Measurements from ENCODE around the gene FGFRL1. TPM values are rescaled to one million over a fixed set of nuclear protein-coding genes. Genes with fewer than 3 reads are reported as not detected.
A peak's percentile ranks its signal among the peaks of the same experiment; 100 is the strongest.

FGFRL1 gene
- total and polyA plus RNA-seq, 2 of the 13 experiments (the other 11 are each of a cell fraction or from before 2014, with no cell fraction given) = 19.1 to 30.6 TPM

DNA sequence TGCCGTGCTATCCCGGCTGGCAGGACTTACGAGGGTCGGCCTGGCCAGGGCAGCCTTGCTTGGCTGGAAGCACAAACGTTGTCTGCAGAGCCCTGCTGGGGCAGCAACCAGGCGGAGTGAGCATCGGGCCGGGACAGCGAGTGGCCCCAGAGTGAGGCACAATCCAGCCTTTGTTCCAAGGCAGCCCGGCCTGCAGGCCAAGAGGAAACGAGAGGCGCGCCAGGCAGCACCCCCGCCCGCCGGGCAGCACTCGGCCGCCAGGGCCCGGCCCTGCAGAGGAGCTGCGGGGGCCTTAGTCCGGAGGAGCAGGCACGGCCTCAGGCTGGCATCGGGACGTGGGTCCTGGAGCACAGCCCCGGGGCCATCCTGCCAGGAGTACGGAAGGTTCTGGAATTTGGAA is 24.1 kb downstream of the FGFRL1 start (continued):
- TF ChIP-seq, protein P1, sequence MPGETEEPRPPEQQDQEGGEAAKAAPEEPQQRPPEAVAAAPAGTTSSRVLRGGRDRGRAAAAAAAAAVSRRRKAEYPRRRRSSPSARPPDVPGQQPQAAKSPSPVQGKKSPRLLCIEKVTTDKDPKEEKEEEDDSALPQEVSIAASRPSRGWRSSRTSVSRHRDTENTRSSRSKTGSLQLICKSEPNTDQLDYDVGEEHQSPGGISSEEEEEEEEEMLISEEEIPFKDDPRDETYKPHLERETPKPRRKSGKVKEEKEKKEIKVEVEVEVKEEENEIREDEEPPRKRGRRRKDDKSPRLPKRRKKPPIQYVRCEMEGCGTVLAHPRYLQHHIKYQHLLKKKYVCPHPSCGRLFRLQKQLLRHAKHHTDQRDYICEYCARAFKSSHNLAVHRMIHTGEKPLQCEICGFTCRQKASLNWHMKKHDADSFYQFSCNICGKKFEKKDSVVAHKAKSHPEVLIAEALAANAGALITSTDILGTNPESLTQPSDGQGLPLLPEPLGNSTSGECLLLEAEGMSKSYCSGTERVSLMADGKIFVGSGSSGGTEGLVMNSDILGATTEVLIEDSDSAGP (CRISPR knock-in tag; IDR thresholded peaks at IDR 0.05; ENCODE audit: borderline replicate concordance) = 0 out of 2 replicates have a peak, but pooled peaks have one; percentile 52
- TF ChIP-seq HNRNPLL (IDR thresholded peaks at IDR 0.05; ENCODE audit: low read depth, low read length, poor library complexity, severe bottlenecking) (peak; percentile 13), ATF7-NPFF (CRISPR knock-in tag; IDR thresholded peaks at IDR 0.05; ENCODE audit: low read depth) (0 out of 2 replicates have a peak, but pooled peaks have one; percentile 26), XRCC5 (optimal IDR thresholded peaks at IDR 0.05; ENCODE audit: low read length) (peak; percentile 69), HOXA3 (CRISPR knock-in tag; IDR thresholded peaks at IDR 0.05) (0 out of 2 replicates have a peak, but pooled peaks have one; percentile 23), BCL6 (CRISPR knock-in tag; IDR thresholded peaks at IDR 0.05) (peak; percentile 61), ZFY (CRISPR knock-in tag; IDR thresholded peaks at IDR 0.05) (peak; percentile 60; the same call in 1 of the 2 replicates), ELF3 (CRISPR knock-in tag; IDR thresholded peaks at IDR 0.05) (peak; percentile 36), KDM2A (CRISPR knock-in tag; IDR thresholded peaks at IDR 0.05; ENCODE audit: borderline replicate concordance, low read depth) (peak; percentile 16; the same call in 1 of the 2 replicates), LCORL (IDR thresholded peaks at IDR 0.05) (no peak), LCORL (CRISPR knock-in tag; IDR thresholded peaks at IDR 0.05) (peak; percentile 32; the same call in 1 of the 2 replicates)
- TF ChIP-seq, protein P2, sequence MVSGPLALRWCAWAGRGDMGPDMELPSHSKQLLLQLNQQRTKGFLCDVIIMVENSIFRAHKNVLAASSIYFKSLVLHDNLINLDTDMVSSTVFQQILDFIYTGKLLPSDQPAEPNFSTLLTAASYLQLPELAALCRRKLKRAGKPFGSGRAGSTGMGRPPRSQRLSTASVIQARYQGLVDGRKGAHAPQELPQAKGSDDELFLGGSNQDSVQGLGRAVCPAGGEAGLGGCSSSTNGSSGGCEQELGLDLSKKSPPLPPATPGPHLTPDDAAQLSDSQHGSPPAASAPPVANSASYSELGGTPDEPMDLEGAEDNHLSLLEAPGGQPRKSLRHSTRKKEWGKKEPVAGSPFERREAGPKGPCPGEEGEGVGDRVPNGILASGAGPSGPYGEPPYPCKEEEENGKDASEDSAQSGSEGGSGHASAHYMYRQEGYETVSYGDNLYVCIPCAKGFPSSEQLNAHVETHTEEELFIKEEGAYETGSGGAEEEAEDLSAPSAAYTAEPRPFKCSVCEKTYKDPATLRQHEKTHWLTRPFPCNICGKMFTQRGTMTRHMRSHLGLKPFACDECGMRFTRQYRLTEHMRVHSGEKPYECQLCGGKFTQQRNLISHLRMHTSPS (CRISPR knock-in tag; IDR thresholded peaks at IDR 0.05; ENCODE audit: low read depth) = peak; percentile 67; the same call in 1 of the 2 replicates
- TF ChIP-seq, protein P3, sequence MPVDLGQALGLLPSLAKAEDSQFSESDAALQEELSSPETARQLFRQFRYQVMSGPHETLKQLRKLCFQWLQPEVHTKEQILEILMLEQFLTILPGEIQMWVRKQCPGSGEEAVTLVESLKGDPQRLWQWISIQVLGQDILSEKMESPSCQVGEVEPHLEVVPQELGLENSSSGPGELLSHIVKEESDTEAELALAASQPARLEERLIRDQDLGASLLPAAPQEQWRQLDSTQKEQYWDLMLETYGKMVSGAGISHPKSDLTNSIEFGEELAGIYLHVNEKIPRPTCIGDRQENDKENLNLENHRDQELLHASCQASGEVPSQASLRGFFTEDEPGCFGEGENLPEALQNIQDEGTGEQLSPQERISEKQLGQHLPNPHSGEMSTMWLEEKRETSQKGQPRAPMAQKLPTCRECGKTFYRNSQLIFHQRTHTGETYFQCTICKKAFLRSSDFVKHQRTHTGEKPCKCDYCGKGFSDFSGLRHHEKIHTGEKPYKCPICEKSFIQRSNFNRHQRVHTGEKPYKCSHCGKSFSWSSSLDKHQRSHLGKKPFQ (CRISPR knock-in tag; IDR thresholded peaks at IDR 0.05; ENCODE audit: insufficient replicate concordance) = no peak
- TF ChIP-seq, protein P4, sequence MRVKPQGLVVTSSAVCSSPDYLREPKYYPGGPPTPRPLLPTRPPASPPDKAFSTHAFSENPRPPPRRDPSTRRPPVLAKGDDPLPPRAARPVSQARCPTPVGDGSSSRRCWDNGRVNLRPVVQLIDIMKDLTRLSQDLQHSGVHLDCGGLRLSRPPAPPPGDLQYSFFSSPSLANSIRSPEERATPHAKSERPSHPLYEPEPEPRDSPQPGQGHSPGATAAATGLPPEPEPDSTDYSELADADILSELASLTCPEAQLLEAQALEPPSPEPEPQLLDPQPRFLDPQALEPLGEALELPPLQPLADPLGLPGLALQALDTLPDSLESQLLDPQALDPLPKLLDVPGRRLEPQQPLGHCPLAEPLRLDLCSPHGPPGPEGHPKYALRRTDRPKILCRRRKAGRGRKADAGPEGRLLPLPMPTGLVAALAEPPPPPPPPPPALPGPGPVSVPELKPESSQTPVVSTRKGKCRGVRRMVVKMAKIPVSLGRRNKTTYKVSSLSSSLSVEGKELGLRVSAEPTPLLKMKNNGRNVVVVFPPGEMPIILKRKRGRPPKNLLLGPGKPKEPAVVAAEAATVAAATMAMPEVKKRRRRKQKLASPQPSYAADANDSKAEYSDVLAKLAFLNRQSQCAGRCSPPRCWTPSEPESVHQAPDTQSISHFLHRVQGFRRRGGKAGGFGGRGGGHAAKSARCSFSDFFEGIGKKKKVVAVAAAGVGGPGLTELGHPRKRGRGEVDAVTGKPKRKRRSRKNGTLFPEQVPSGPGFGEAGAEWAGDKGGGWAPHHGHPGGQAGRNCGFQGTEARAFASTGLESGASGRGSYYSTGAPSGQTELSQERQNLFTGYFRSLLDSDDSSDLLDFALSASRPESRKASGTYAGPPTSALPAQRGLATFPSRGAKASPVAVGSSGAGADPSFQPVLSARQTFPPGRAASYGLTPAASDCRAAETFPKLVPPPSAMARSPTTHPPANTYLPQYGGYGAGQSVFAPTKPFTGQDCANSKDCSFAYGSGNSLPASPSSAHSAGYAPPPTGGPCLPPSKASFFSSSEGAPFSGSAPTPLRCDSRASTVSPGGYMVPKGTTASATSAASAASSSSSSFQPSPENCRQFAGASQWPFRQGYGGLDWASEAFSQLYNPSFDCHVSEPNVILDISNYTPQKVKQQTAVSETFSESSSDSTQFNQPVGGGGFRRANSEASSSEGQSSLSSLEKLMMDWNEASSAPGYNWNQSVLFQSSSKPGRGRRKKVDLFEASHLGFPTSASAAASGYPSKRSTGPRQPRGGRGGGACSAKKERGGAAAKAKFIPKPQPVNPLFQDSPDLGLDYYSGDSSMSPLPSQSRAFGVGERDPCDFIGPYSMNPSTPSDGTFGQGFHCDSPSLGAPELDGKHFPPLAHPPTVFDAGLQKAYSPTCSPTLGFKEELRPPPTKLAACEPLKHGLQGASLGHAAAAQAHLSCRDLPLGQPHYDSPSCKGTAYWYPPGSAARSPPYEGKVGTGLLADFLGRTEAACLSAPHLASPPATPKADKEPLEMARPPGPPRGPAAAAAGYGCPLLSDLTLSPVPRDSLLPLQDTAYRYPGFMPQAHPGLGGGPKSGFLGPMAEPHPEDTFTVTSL (CRISPR knock-in tag; IDR thresholded peaks at IDR 0.05; ENCODE audit: borderline replicate concordance) = no peak
- TF ChIP-seq, protein P5, sequence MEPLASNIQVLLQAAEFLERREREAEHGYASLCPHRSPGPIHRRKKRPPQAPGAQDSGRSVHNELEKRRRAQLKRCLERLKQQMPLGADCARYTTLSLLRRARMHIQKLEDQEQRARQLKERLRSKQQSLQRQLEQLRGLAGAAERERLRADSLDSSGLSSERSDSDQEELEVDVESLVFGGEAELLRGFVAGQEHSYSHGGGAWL (CRISPR knock-in tag; IDR thresholded peaks at IDR 0.05) = 0 out of 2 replicates have a peak, but pooled peaks have one; percentile 50
- TF ChIP-seq, protein P6, sequence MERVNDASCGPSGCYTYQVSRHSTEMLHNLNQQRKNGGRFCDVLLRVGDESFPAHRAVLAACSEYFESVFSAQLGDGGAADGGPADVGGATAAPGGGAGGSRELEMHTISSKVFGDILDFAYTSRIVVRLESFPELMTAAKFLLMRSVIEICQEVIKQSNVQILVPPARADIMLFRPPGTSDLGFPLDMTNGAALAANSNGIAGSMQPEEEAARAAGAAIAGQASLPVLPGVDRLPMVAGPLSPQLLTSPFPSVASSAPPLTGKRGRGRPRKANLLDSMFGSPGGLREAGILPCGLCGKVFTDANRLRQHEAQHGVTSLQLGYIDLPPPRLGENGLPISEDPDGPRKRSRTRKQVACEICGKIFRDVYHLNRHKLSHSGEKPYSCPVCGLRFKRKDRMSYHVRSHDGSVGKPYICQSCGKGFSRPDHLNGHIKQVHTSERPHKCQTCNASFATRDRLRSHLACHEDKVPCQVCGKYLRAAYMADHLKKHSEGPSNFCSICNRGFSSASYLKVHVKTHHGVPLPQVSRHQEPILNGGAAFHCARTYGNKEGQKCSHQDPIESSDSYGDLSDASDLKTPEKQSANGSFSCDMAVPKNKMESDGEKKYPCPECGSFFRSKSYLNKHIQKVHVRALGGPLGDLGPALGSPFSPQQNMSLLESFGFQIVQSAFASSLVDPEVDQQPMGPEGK (CRISPR knock-in tag; IDR thresholded peaks at IDR 0.05) = peak; percentile 73

Measured in HepG2 (cell line).